ENCODE data around the gene SPRYD3. TPM values are rescaled to one million over a fixed set of nuclear protein-coding genes. Genes with fewer than 3 reads are reported as not detected.

SPRYD3 gene
- polyA plus RNA-seq, 3 donors: 17.8 to 26.9 (median 21.8) TPM

GRCh38 chr12:53060721-53061276 lies 18.4 kb downstream of the SPRYD3 start:
- Histone ChIP-seq H2AFZ (ENCODE audit: insufficient read depth, low read depth, low read length, poor library complexity, severe bottlenecking) (no peak overlapping the region), H3K9ac (ENCODE audit: insufficient read depth, low read length, poor library complexity, severe bottlenecking) (no peak overlapping the region), H3K9me3 (replicated peaks in 1 of 2; ENCODE audit: control insufficient read depth in 1 of 2, insufficient read depth in 1 of 2, low read length in 2 of 2) (no peaks in the 10 kb centered on the region), H3K4me1 (ENCODE audit: control insufficient read depth in 1 of 2, insufficient read depth in 2 of 2, low read length in 2 of 2) (no peaks in the 10 kb centered on the region), H3K27ac (ENCODE audit: low read depth in 1 of 2, low read length in 2 of 2) (no peak overlapping the region), H3K4me2 (replicated peaks; ENCODE audit: extremely low read depth, low read length, poor library complexity, severe bottlenecking) (no peak overlapping the region), H3K27me3 (ENCODE audit: control insufficient read depth in 2 of 2, insufficient read depth in 2 of 2, low read length in 2 of 2) (no peaks in the 10 kb centered on the region), H3K4me3 (replicated peaks in 1 of 3; ENCODE audit: low read depth in 2 of 3, low read length in 3 of 3) (no peak overlapping the region), H4K20me1 (ENCODE audit: insufficient read depth, low read length) (peaks cover 11% of the 10 kb centered on the region), H3K79me2 (ENCODE audit: insufficient read depth, low read length) (no peaks in the 10 kb centered on the region), H3K36me3 (replicated peaks in 1 of 2; ENCODE audit: control insufficient read depth in 1 of 2, insufficient read depth in 2 of 2, low read length in 2 of 2) (peaks cover 24% of the 10 kb centered on the region in 2 donors)
- H3K4me3 Mint-ChIP-seq: no peak overlapping the region
- intact Hi-C loops (cut with micrococcal nuclease): no loop called here
- no peak for TF ChIP-seq CTCF (IDR thresholded peaks at IDR 0.05)
- peaks cover 26 to 28% of the 10 kb centered on the region in 2 donors for H3K36me3 Mint-ChIP-seq
- peaks cover 0 to 10% (median 10%) of the 10 kb centered on the region in 3 donors for H3K27me3 Mint-ChIP-seq (ENCODE audit: low read depth in 3 of 3)
- WGBS (ENCODE audit: insufficient coverage): 73% methylated on average over 16 of the region's 18 CpGs
- DNase-seq: no peak
- H3K9me3 Mint-ChIP-seq: peaks cover 0 to 1% (median 0%) of the 10 kb centered on the region in 7 donors
- H3K27ac Mint-ChIP-seq: peak overlapping the region in 1 of 7 donors; percentile 7
- H3K4me1 Mint-ChIP-seq: peaks cover under 1% of the 10 kb centered on the region

- no peaks in the 10 kb centered on the region for H3K4me1 ChIP-seq (ENCODE audit: control insufficient read depth in 1 of 2, insufficient read depth in 2 of 2, low read length in 2 of 2)
- H3K4me2 ChIP-seq (replicated peaks; ENCODE audit: extremely low read depth, low read length, poor library complexity, severe bottlenecking): no peak overlapping the region
- H3K9ac ChIP-seq (ENCODE audit: insufficient read depth, low read length, poor library complexity, severe bottlenecking): no peak overlapping the region
- Mint-ChIP-seq H3K27me3 (ENCODE audit: low read depth in 3 of 3) (peaks cover 0 to 14% (median 12%) of the 10 kb centered on the region in 3 donors), H3K27ac (no peak overlapping the region), H3K4me3 (no peak overlapping the region), H3K4me1 (no peaks in the 10 kb centered on the region), H3K36me3 (peaks cover 20 to 22% of the 10 kb centered on the region in 2 donors), H3K9me3 (peaks cover 0 to 1% (median 0%) of the 10 kb centered on the region in 7 donors)
- H3K79me2 ChIP-seq (ENCODE audit: insufficient read depth, low read length): no peaks in the 10 kb centered on the region
- no peak overlapping the region for H2AFZ ChIP-seq (ENCODE audit: insufficient read depth, low read depth, low read length, poor library complexity, severe bottlenecking)
- TF ChIP-seq CTCF (IDR thresholded peaks at IDR 0.05): no peak
- WGBS (ENCODE audit: insufficient coverage): 92% methylated on average over 10 of the region's 17 CpGs
- H3K4me3 ChIP-seq (replicated peaks in 1 of 3; ENCODE audit: low read depth in 2 of 3, low read length in 3 of 3): no peak overlapping the region
- DNase-seq: no peak
- H3K9me3 ChIP-seq (replicated peaks in 1 of 2; ENCODE audit: control insufficient read depth in 1 of 2, insufficient read depth in 1 of 2, low read length in 2 of 2): no peaks in the 10 kb centered on the region
- peaks cover 17 to 18% of the 10 kb centered on the region in 2 donors for H3K36me3 ChIP-seq (replicated peaks in 1 of 2; ENCODE audit: control insufficient read depth in 1 of 2, insufficient read depth in 2 of 2, low read length in 2 of 2)
- H3K27ac ChIP-seq (ENCODE audit: low read depth in 1 of 2, low read length in 2 of 2): no peak overlapping the region
- H4K20me1 ChIP-seq (ENCODE audit: insufficient read depth, low read length): peaks cover 4% of the 10 kb centered on the region
- intact Hi-C loops (cut with micrococcal nuclease): no loop called here
- no peaks in the 10 kb centered on the region for H3K27me3 ChIP-seq (ENCODE audit: control insufficient read depth in 2 of 2, insufficient read depth in 2 of 2, low read length in 2 of 2)
Measured at GRCh38 chr12:53060064-53060720, 19.0 kb downstream of the SPRYD3 start.
